ES-I3 (cell line): ENCODE data around the gene CREG2.

Experiments used
- H3K36me3 ChIP-seq: 2 replicates; pipeline ENCODE4 v1.6.1; 2013; ENCODE audit warnings: mild to moderate bottlenecking, low read length, control low read depth, moderate library complexity; ENCODE audit not compliant: insufficient read depth
- H3K4me1 ChIP-seq: 2 replicates; pipeline ENCODE4 v1.6.1; 2013; ENCODE audit warnings: mild to moderate bottlenecking, control low read depth, low read length; ENCODE audit not compliant: insufficient read depth
- H3K9ac ChIP-seq: 2 replicates; pipeline ENCODE4 v1.6.1; 2013; ENCODE audit warnings: low read depth, mild to moderate bottlenecking, low read length, moderate library complexity
- H3K9me3 ChIP-seq: 2 replicates; pipeline ENCODE4 v1.6.1; 2013; ENCODE audit warnings: mild to moderate bottlenecking, low read length, moderate library complexity; ENCODE audit not compliant: control insufficient read depth, insufficient read depth

Gene CREG2

DNA sequence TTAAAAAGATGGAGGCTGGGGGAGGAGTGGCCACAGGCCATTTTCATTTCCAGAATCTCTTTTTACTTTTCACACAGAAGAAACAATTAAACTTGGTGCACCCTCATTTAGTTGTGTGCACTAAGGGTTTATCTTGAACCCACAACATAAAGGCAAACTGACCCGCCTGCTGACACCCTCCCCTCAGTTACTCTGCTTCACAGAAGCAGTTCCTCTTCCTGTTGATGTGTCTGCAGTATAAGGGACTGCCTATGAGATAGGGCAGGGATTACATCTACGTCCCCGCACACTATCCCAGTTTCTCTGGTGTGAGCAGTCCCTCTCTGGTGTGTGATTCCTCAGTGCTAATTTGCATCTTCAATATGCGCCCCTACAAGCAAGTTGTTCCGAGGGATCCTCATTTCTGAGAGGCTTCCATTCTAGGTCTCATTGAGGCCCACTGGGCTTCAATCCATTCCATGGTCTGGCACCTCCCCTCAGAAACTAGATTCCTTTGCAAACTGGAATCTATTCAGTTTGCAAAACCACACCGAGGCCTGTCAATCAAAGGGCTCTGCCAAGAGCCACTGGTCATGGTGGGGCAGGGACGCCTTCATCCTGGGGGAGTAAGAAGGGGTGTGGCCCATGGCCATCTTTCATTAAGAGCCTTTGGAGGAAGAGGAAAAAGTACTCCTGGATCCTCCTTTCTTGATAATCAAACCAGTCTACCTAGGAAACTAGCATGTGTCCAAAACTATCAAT, 12.3 kb downstream of the CREG2 start:
- Histone ChIP-seq H3K9me3 (peaks cover 3% of the 10 kb centered on the region; the same call in 1 of the 2 replicates), H3K36me3 (no peaks in the 10 kb centered on the region)

DNA sequence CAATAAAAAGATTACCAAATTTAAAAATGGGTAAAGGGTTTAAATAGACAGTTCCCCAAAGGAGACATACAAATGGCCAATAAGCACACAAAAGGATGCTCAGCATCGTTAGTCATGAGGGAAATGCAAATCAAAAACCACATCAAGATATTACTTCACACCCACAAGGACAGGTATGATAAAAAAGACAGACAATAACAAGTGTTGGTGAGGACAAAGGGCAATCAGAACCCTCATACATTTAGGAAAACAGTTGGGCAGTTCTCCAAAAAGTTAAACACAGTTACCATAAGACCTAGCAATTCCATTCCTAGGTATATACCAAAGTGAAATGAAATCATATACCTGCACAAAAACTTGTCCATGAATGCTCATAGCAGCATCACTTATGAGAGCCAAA, 14.5 kb downstream of the CREG2 start:
- peaks cover 3% of the 10 kb centered on the region; the same call in 1 of the 2 replicates for H3K9me3 ChIP-seq
- H3K9ac ChIP-seq, result no peak overlapping the region
- H3K36me3 ChIP-seq, result no peaks in the 10 kb centered on the region
- H3K4me1 ChIP-seq, result peaks cover 8% of the 10 kb centered on the region; the same call in 1 of the 2 replicates

More for the DNA sequence above, 12.3 kb downstream of the CREG2 start:
- peaks cover 8% of the 10 kb centered on the region; the same call in 1 of the 2 replicates for H3K4me1 ChIP-seq
- no peak overlapping the region for H3K9ac ChIP-seq

DNA sequence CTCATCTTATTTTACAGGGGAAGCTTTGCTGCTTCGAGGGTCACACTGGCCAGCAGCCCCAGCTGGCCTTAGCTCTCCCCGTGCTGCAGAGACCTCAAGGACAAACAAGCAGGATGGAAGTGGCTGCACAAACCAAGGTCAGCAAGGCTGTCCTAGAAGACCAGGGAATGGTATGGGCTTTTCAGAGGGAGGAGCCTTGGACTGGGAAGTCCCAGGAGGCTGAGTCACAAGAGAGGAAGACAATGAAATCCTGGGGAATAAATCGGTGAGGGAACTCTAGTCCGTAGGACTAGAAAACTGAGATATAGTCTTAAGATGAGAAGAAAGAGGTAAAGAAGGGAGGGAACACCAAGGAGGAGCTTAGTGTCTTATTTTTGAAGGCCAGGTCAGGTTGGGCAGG, 15.7 kb downstream of the CREG2 start:
- Histone ChIP-seq H3K9ac (no peak overlapping the region), H3K9me3 (peaks cover 3% of the 10 kb centered on the region; the same call in 1 of the 2 replicates), H3K4me1 (peaks cover 8% of the 10 kb centered on the region; the same call in 1 of the 2 replicates), H3K36me3 (no peaks in the 10 kb centered on the region)

GRCh38 chr2:101369100-101369499, 18.2 kb downstream of the CREG2 start:
- H3K9me3 ChIP-seq, result peaks cover 3% of the 10 kb centered on the region; the same call in 1 of the 2 replicates
- H3K36me3 ChIP-seq, result no peaks in the 10 kb centered on the region
- no peak overlapping the region for H3K9ac ChIP-seq
- H3K4me1 ChIP-seq, result peaks cover 8% of the 10 kb centered on the region; the same call in 1 of the 2 replicates

GRCh38 chr2:101368376-101368775, 18.9 kb downstream of the CREG2 start:
- H3K36me3 ChIP-seq, result no peaks in the 10 kb centered on the region
- no peak overlapping the region for H3K9ac ChIP-seq
- H3K4me1 ChIP-seq, result peaks cover 8% of the 10 kb centered on the region; the same call in 1 of the 2 replicates
- H3K9me3 ChIP-seq, result peaks cover 3% of the 10 kb centered on the region; the same call in 1 of the 2 replicates

DNA sequence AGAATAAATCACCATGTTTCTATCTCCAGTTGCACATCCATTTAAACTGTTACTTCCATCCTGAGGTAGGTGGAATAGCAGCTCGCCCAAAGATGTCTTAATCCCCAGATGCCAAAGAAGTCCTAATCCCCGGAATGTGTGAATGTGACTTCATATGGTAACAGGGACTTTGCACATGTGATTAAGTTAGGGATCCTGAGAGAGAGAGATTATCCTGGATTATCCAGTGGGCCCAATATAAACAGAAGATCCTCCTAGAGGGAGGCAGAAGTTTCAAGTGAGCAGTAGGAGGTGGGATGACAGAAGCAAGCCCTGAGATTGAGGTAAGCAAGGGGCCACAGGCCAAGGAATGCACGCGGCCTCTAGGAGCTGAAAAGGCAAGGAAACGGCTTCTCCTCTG, 19.8 kb downstream of the CREG2 start:
- H3K9me3 ChIP-seq, result no peaks in the 10 kb centered on the region
- no peaks in the 10 kb centered on the region for H3K36me3 ChIP-seq
- peaks cover 8% of the 10 kb centered on the region; the same call in 1 of the 2 replicates for H3K4me1 ChIP-seq
- no peak overlapping the region for H3K9ac ChIP-seq

- Histone ChIP-seq H3K9me3 (no peaks in the 10 kb centered on the region), H3K36me3 (no peaks in the 10 kb centered on the region), H3K4me1 (peaks cover 2% of the 10 kb centered on the region; the same call in 1 of the 2 replicates), H3K9ac (no peak overlapping the region)
Measured at GRCh38 chr2:101364878-101365277, 22.4 kb downstream of the CREG2 start.

- H3K9me3 ChIP-seq, result no peaks in the 10 kb centered on the region
- H3K9ac ChIP-seq, result no peak overlapping the region
- H3K4me1 ChIP-seq, result peaks cover 2% of the 10 kb centered on the region; the same call in 1 of the 2 replicates
- H3K36me3 ChIP-seq, result no peaks in the 10 kb centered on the region
Measured at GRCh38 chr2:101362777-101363176, 24.5 kb downstream of the CREG2 start.

- no peaks in the 10 kb centered on the region for H3K36me3 ChIP-seq
- H3K4me1 ChIP-seq, result peaks cover 2% of the 10 kb centered on the region; the same call in 1 of the 2 replicates
- no peaks in the 10 kb centered on the region for H3K9me3 ChIP-seq
- no peak overlapping the region for H3K9ac ChIP-seq
Measured at GRCh38 chr2:101362316-101362715, 25.0 kb downstream of the CREG2 start.

DNA sequence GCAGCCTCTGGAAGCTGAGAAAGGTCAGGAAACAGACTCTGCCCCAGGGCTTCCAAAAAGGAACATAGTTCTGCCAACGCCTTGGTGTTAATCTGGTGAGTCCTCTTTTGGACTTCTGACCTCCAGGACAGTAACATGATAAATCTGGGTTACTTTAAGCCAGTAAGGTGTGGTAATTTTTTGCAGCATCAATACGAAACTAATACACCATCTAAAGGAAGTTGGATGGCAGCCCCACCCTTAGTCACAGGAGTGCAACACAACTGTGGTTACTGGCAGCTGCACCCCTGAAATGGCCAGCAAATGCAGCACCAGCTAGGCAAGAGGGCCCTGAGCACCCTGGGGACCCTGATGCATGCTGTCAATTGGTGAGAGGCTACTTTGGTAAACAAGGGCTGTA, 25.8 kb downstream of the CREG2 start:
- Histone ChIP-seq H3K9me3 (no peaks in the 10 kb centered on the region), H3K9ac (no peak overlapping the region), H3K36me3 (no peaks in the 10 kb centered on the region), H3K4me1 (peaks cover 2% of the 10 kb centered on the region; the same call in 1 of the 2 replicates)

DNA sequence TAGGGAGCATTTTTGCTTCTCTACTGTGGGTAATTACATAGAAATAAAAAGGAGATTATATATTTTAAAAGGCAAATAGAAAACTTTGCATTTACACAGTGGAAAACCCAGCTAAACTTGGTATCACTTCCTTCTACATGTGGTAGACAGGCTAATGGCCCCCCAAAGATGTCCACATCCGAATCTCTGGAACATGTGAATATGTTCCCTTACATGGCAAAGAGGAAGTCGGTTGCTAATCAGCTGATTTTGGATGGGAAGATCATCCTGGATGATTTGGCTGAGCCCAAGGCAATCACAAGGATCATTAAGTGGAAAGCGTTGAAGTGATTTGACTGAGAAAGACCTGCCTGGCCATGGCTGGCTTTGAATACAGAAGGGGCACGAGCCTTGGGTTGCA, 26.2 kb downstream of the CREG2 start:
- no peak overlapping the region for H3K9ac ChIP-seq
- peaks cover 2% of the 10 kb centered on the region; the same call in 1 of the 2 replicates for H3K4me1 ChIP-seq
- no peaks in the 10 kb centered on the region for H3K9me3 ChIP-seq

GRCh38 chr2:101360232-101360631, 27.1 kb downstream of the CREG2 start:
- Histone ChIP-seq H3K9ac (no peak overlapping the region), H3K9me3 (no peaks in the 10 kb centered on the region), H3K4me1 (peaks cover 2% of the 10 kb centered on the region; the same call in 1 of the 2 replicates), H3K36me3 (no peaks in the 10 kb centered on the region)

More for the DNA sequence above, 26.2 kb downstream of the CREG2 start:
- no peaks in the 10 kb centered on the region for H3K36me3 ChIP-seq

DNA sequence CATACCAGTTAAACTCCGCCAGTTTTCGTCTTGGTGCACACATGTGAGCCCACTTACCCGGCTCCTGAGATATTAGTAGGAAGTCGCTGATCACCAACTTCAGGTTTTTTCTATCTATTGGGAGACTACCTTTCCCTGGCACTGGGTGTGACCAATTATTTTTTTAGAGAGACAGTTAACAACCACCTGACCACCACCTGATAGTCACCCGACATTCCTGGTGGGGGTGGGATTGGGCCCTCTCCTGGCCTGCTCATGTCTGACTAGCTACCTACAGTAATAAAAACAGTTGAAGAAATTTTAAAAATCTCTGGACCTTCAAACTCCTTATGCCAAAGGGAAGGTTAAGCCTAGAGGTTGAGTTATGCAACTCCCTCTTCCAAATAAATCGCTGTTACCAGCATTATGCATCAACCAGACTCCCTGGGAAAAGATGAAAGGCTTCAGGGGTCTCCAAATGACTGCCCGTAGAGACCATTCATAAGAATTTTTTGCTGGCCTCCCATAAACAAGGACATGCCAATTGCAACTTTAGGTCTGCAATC, 27.8 kb downstream of the CREG2 start:
- Histone ChIP-seq H3K4me1 (peaks cover 7% of the 10 kb centered on the region; the same call in 1 of the 2 replicates), H3K36me3 (no peaks in the 10 kb centered on the region), H3K9ac (no peak overlapping the region), H3K9me3 (no peaks in the 10 kb centered on the region)

DNA sequence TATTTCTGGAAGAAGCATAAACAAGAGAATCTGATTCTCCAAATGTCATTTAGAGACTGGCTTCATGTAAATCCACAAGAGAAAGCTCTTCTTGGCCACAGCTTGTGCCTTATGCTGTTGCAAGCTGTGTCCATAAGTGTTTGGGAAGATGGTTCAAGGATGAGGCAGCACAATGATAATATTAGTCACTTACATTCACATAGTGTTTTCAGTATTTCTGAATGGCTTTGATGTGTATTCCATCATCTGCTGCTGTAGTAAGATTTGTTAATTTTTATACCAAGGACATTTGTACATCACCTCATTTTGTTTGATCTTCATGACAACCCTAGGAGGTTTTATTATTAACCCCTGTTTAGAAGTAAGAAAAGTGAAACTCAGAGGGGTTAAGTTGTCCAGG, 29.9 kb downstream of the CREG2 start:
- H3K9ac ChIP-seq, result no peak overlapping the region
- H3K4me1 ChIP-seq, result peaks cover 7% of the 10 kb centered on the region; the same call in 1 of the 2 replicates

DNA sequence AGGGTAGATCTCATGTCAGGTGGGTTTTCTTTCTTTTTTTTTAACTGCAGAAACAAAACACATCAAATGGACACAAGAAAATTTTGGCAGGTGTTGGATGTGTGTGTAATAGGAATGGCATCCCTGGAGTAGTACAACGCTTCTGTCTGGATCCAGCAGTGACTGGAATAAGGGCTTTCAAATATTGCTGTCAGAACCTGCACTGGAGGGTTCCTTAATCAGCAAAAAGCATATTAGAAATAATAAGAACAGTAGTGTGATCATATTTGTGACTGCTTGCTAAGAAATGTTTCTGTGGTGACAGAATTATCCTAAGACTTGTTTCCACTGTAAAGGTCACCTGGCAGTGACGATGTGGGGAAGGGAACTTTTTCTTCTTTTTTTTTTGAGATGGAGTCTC, 30.8 kb downstream of the CREG2 start:
- H3K4me1 ChIP-seq, result peaks cover 7% of the 10 kb centered on the region; the same call in 1 of the 2 replicates
- no peaks in the 10 kb centered on the region for H3K9me3 ChIP-seq
- no peaks in the 10 kb centered on the region for H3K36me3 ChIP-seq
- H3K9ac ChIP-seq, result no peak overlapping the region

More for the DNA sequence above, 29.9 kb downstream of the CREG2 start:
- no peaks in the 10 kb centered on the region for H3K9me3 ChIP-seq
- H3K36me3 ChIP-seq, result no peaks in the 10 kb centered on the region
